Ishikawa (cell line): ENCODE data around the gene GKN2.

Source experiments
- CEBPB ChIP-seq: IDR thresholded peaks from 2 replicates; pipeline ENCODE4 v1.6.1; 2012
- CREB1 ChIP-seq: IDR thresholded peaks from 2 replicates; pipeline ENCODE4 v1.6.1; 2012; ENCODE audit warnings: low read depth
- EP300 ChIP-seq: IDR thresholded peaks from 2 replicates; pipeline ENCODE4 v1.6.1; 2012; ENCODE audit warnings: borderline replicate concordance
- FOXM1 ChIP-seq: IDR thresholded peaks from 2 replicates; pipeline ENCODE4 v1.6.1; 2012; ENCODE audit warnings: low read depth, borderline replicate concordance
- NFIC ChIP-seq: IDR thresholded peaks from 2 replicates; pipeline ENCODE4 v1.6.1; 2012
- RAD21 ChIP-seq: IDR thresholded peaks from 2 replicates; pipeline ENCODE4 v1.6.1; 2012; ENCODE audit warnings: low read depth
- TAF1 ChIP-seq: IDR thresholded peaks from 2 replicates; pipeline ENCODE4 v1.6.1; 2012; ENCODE audit warnings: low read depth, mild to moderate bottlenecking
- YY1 ChIP-seq: IDR thresholded peaks from 2 replicates; pipeline ENCODE4 v1.6.1; 2012; ENCODE audit warnings: low read depth
- ZBTB7A ChIP-seq: IDR thresholded peaks from 2 replicates; pipeline ENCODE4 v1.6.1; 2012; ENCODE audit warnings: low read depth
- TF ChIP-seq, protein P1 (sequence below): IDR thresholded peaks from 2 replicates; pipeline ENCODE4 v1.6.1; 2012; ENCODE audit warnings: low read depth, mild to moderate bottlenecking
- TF ChIP-seq, protein P2 (sequence below): IDR thresholded peaks from 2 replicates; pipeline ENCODE4 v1.6.1; 2012
- TF ChIP-seq, protein P3 (sequence below): IDR thresholded peaks from 2 replicates; pipeline ENCODE4 v1.6.1; 2012

DNA sequence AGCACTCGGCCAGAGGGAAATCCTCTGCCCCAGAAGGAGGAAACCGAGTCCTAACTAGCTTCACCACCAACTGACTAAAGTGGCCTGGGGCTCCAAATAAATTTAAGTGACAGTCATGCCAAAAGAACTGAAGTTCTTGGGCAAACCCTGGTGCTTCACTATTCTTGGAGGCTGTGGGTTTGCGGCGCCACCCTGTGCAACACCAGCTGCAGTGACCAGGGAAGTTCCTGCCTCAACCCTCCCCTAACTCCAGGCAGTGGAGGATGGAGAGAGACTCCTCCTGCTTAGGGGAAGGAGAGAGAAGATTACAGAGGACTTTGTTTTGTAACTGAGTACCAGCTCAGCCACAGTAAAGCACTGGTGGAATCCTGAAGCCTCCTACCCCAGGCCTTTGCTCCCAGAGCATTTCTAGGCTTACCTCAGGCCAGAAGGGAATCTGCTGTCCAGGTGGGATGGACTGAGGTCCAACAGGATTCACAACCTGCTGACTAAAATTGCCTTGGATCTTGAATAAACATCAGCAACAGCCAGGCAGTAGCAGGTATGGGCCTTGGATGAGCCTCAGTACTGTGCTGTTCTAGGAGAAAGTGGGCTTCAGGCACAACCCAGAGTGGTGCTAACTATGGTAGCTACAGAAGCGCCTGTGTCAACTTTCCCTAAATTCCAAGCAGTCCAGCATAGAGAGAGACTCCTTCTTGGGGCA, 52.0 kb downstream of the GKN2 start:
- TF ChIP-seq YY1: no peak
- peak; percentile 20; the same call in 1 of the 2 replicates for TF ChIP-seq RAD21
- TF ChIP-seq, protein P1, sequence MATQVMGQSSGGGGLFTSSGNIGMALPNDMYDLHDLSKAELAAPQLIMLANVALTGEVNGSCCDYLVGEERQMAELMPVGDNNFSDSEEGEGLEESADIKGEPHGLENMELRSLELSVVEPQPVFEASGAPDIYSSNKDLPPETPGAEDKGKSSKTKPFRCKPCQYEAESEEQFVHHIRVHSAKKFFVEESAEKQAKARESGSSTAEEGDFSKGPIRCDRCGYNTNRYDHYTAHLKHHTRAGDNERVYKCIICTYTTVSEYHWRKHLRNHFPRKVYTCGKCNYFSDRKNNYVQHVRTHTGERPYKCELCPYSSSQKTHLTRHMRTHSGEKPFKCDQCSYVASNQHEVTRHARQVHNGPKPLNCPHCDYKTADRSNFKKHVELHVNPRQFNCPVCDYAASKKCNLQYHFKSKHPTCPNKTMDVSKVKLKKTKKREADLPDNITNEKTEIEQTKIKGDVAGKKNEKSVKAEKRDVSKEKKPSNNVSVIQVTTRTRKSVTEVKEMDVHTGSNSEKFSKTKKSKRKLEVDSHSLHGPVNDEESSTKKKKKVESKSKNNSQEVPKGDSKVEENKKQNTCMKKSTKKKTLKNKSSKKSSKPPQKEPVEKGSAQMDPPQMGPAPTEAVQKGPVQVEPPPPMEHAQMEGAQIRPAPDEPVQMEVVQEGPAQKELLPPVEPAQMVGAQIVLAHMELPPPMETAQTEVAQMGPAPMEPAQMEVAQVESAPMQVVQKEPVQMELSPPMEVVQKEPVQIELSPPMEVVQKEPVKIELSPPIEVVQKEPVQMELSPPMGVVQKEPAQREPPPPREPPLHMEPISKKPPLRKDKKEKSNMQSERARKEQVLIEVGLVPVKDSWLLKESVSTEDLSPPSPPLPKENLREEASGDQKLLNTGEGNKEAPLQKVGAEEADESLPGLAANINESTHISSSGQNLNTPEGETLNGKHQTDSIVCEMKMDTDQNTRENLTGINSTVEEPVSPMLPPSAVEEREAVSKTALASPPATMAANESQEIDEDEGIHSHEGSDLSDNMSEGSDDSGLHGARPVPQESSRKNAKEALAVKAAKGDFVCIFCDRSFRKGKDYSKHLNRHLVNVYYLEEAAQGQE: no peak
- TF ChIP-seq FOXM1: no peak
- TF ChIP-seq, protein P2, sequence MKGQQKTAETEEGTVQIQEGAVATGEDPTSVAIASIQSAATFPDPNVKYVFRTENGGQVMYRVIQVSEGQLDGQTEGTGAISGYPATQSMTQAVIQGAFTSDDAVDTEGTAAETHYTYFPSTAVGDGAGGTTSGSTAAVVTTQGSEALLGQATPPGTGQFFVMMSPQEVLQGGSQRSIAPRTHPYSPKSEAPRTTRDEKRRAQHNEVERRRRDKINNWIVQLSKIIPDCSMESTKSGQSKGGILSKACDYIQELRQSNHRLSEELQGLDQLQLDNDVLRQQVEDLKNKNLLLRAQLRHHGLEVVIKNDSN: no peak
- TF ChIP-seq NFIC: no peak
- no peak for TF ChIP-seq ZBTB7A
- TF ChIP-seq, protein P3, sequence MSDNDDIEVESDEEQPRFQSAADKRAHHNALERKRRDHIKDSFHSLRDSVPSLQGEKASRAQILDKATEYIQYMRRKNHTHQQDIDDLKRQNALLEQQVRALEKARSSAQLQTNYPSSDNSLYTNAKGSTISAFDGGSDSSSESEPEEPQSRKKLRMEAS: no peak
- TF ChIP-seq CREB1: no peak
- TF ChIP-seq EP300: no peak
- TF ChIP-seq CEBPB: no peak
- TF ChIP-seq TAF1: no peak
